Karpas-422 (cell line): Measurements from ENCODE around the gene KIF2C. TPM values are rescaled to one million over a fixed set of nuclear protein-coding genes. Genes with fewer than 3 reads are reported as not detected.

Experiments used
- DNase-seq: peaks from one replicate; pipeline ENCODE4 v3.0.0-alpha.2; 2015
- H2AFZ ChIP-seq: fragments of 200-600 bp; sonication (generic); 2 replicates; pipeline ENCODE4 v1.6.1; 2014; ENCODE audit warnings: antibody characterized with exemption, low read length, mixed read lengths
- H3K27ac ChIP-seq: fragments of 200-600 bp; sonication (generic); 2 replicates; pipeline ENCODE4 v1.5.1; 2014; ENCODE audit warnings: mild to moderate bottlenecking, low read length, moderate library complexity
- H3K27me3 ChIP-seq: fragments of 200-600 bp; sonication (generic); 2 replicates; pipeline ENCODE4 v1.6.1; 2014; ENCODE audit warnings: low read length, mixed read lengths
- H3K36me3 ChIP-seq: fragments of 200-600 bp; sonication (generic); 2 replicates; pipeline ENCODE4 v1.6.1; 2014; ENCODE audit warnings: low read length, mixed read lengths; ENCODE audit not compliant: insufficient read depth
- H3K4me1 ChIP-seq: fragments of 200-600 bp; sonication (generic); 2 replicates; pipeline ENCODE4 v1.6.1; 2014; ENCODE audit warnings: mild to moderate bottlenecking, low read length, mixed read lengths
- H3K4me2 ChIP-seq: fragments of 200-600 bp; sonication (generic); 2 replicates; pipeline ENCODE4 v1.6.1; 2014; ENCODE audit warnings: low read length, low read depth, mild to moderate bottlenecking; ENCODE audit not compliant: poor library complexity, severe bottlenecking
- H3K4me3 ChIP-seq: fragments of 200-600 bp; sonication (generic); 2 replicates; pipeline ENCODE4 v1.5.1; 2014; ENCODE audit warnings: mild to moderate bottlenecking, antibody characterized with exemption, low read length, mixed read lengths
- H3K79me2 ChIP-seq: fragments of 200-600 bp; sonication (generic); 2 replicates; pipeline ENCODE4 v1.6.1; 2014; ENCODE audit warnings: mild to moderate bottlenecking, low read length, mixed read lengths
- H3K9ac ChIP-seq: fragments of 200-600 bp; sonication (generic); 2 replicates; pipeline ENCODE4 v1.6.0; 2014; ENCODE audit warnings: low read length
- H3K9me2 ChIP-seq: fragments of 200-600 bp; sonication (generic), shearing (Covaris generic); replicated peaks from 2 replicates; pipeline ENCODE4 v1.6.0; 2014; ENCODE audit warnings: mild to moderate bottlenecking, low read length, moderate library complexity; ENCODE audit not compliant: insufficient read depth
- H3K9me3 ChIP-seq: fragments of 300-700, 200-600 bp; sonication (generic); 2 replicates; pipeline ENCODE4 v1.6.1; 2014; ENCODE audit warnings: low read length, mixed read lengths
- H4K20me1 ChIP-seq: fragments of 200-600 bp; sonication (generic); 2 replicates; pipeline ENCODE4 v1.6.1; 2014; ENCODE audit warnings: mild to moderate bottlenecking, antibody characterized with exemption, low read length, low read depth; ENCODE audit not compliant: insufficient read depth
- total RNA-seq: library from RNA; depleted of rRNA; stranded (reverse); fragments of >200 nt; shearing (Covaris generic); gene quantifications from 2 replicates; pipeline ENCODE4 v1.2.3, GENCODE V29; 2014; ENCODE audit warnings: low replicate concordance

KIF2C gene
- total RNA-seq, 1 experiment from 2014 or later: 26.7 TPM

DNA sequence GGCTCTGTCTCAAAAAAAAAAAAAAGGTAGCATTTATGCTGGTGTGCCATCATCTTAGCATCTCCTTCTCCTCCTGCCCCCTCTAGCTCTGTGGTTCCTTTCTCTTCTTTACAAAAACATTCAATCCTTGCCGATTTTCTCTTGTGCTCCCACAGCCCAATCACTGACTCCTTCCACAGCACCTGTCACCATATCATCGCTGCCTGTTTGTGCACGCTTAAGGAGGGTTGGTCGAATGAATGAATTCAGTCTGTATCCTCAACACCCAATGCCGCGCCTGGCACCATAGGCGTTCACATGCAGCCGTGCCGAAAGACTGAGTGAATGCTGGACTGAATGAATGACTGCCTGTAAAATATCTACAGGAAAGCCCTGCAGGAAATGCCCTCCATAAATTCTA is 16.6 kb upstream of the KIF2C start:
- Histone ChIP-seq H3K9me3 (no peaks in the 10 kb centered on the region), H3K27me3 (no peaks in the 10 kb centered on the region), H2AFZ (peak overlapping the region; percentile 74), H3K4me1 (peaks cover 48% of the 10 kb centered on the region), H3K27ac (peak overlapping the region; percentile 94), H4K20me1 (no peaks in the 10 kb centered on the region), H3K9ac (peak overlapping the region; percentile 34), H3K36me3 (no peaks in the 10 kb centered on the region), H3K79me2 (no peaks in the 10 kb centered on the region), H3K4me2 (peak overlapping the region; percentile 62), H3K4me3 (peak overlapping the region; percentile 22), H3K9me2 (no peaks in the 10 kb centered on the region)
- no peak for DNase-seq

- H2AFZ ChIP-seq: peak overlapping the region; percentile 74
- H3K9me3 ChIP-seq: no peaks in the 10 kb centered on the region
- peak overlapping the region; percentile 62 for H3K4me2 ChIP-seq
- H3K27ac ChIP-seq: peak overlapping the region; percentile 94
- no peaks in the 10 kb centered on the region for H4K20me1 ChIP-seq
- no peaks in the 10 kb centered on the region for H3K36me3 ChIP-seq
- DNase-seq: peak; percentile 89
- no peaks in the 10 kb centered on the region for H3K9me2 ChIP-seq
- H3K27me3 ChIP-seq: no peaks in the 10 kb centered on the region
- H3K4me1 ChIP-seq: peaks cover 44% of the 10 kb centered on the region
- peak overlapping the region; percentile 34 for H3K9ac ChIP-seq
- H3K79me2 ChIP-seq: no peaks in the 10 kb centered on the region
- peak overlapping the region; percentile 22 for H3K4me3 ChIP-seq
Measured at GRCh38 chr1:44723496-44724295, 15.9 kb upstream of the KIF2C start.

- H2AFZ ChIP-seq: no peak overlapping the region
- no peaks in the 10 kb centered on the region for H3K9me3 ChIP-seq
- H3K36me3 ChIP-seq: no peaks in the 10 kb centered on the region
- no peaks in the 10 kb centered on the region for H3K27me3 ChIP-seq
- no peak overlapping the region for H3K9ac ChIP-seq
- no peak overlapping the region for H3K4me2 ChIP-seq
- H4K20me1 ChIP-seq: no peaks in the 10 kb centered on the region
- no peaks in the 10 kb centered on the region for H3K9me2 ChIP-seq
- peaks cover 43% of the 10 kb centered on the region for H3K4me1 ChIP-seq
- no peak for DNase-seq
- H3K27ac ChIP-seq: no peak overlapping the region
- H3K79me2 ChIP-seq: no peaks in the 10 kb centered on the region
- H3K4me3 ChIP-seq: no peak overlapping the region
Measured at GRCh38 chr1:44724296-44724954, 15.2 kb upstream of the KIF2C start.

DNA sequence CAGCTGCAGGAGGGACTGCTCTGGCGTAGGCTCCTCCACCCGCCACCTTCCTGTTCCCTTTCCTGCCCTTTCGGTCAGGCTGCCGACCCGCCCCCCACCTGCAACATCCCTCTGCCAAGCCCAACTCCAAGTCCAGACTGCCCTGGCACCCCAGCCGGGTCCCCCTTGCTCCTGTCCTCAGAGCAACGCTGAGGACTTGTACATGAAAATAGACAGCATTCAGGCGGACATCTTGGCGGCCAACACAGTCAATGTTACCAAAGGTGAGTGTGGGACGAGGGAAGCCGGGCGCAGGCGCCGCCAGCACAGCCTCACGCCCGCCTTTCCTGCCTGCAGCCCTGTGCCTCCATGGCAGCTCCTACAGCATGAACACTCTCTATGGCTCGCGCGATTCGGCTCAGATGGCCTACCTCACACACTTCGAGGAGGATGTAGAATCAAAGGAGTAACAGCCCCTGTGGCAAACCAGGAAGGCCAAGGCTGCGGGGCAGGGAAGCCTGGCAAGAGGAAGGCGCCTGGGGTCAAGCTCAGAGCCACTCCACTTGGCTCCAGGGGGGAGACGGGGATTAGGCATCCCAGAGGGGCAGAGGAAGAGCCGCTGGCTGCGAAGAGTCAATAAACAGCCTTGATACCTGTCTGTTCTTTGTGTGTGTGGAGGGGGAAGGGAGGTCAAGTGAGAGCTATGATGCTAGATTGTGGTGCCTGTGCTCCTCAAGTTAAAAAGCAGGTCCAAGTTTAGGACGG is 14.5 kb upstream of the KIF2C start:
- Histone ChIP-seq H3K9me3 (no peaks in the 10 kb centered on the region), H3K27ac (no peak overlapping the region), H3K27me3 (no peaks in the 10 kb centered on the region), H3K4me1 (peaks cover 41% of the 10 kb centered on the region), H3K4me2 (no peak overlapping the region), H3K9ac (no peak overlapping the region), H3K79me2 (no peaks in the 10 kb centered on the region), H3K9me2 (no peaks in the 10 kb centered on the region), H2AFZ (no peak overlapping the region), H3K4me3 (no peak overlapping the region), H3K36me3 (no peaks in the 10 kb centered on the region), H4K20me1 (no peaks in the 10 kb centered on the region)
- DNase-seq: no peak

- peak within 1 kb of the TSS; percentile 90 for H2AFZ ChIP-seq
Measured at GRCh38 chr1:44730741-44731512, 8.7 kb upstream of the KIF2C start, which contains the start of gene RNU5D-1. TSS of gene RNU5D-1 (minus strand) at chr1:44731170.

DNA sequence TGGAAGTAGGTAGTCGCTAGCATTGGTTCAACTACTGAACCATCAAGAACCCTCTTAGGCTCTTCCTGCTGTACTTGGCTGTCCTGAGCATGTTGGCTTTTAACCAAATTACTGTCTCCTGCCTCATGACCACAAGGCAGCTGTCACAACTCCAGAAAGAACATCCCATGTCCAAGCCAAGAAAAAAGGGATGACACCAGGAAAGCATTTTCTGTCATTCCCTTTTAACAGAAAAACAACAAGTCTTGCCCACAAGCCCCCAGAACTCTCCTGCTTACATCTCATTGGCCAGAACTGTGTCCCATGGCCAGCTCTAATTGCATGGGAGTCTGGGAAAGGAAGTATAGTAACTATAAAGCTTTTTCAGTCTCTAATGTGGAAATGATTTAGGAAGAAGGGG is 6.3 kb upstream of the KIF2C start:
- Histone ChIP-seq H3K9ac (no peak overlapping the region), H2AFZ (no peak overlapping the region), H3K27me3 (no peaks in the 10 kb centered on the region), H3K36me3 (no peaks in the 10 kb centered on the region), H3K4me3 (no peak overlapping the region), H3K27ac (no peak overlapping the region), H3K4me1 (peaks cover 24% of the 10 kb centered on the region), H3K9me2 (no peaks in the 10 kb centered on the region), H3K79me2 (no peaks in the 10 kb centered on the region), H3K9me3 (no peaks in the 10 kb centered on the region), H3K4me2 (no peak overlapping the region), H4K20me1 (no peaks in the 10 kb centered on the region)
- DNase-seq: no peak

More at GRCh38 chr1:44730741-44731512, 8.7 kb upstream of the KIF2C start, which contains the start of gene RNU5D-1:
- Histone ChIP-seq H3K36me3 (no peaks in the 10 kb centered on the region), H3K4me1 (peaks cover 27% of the 10 kb centered on the region), H3K9me3 (no peaks in the 10 kb centered on the region), H3K9me2 (no peaks in the 10 kb centered on the region), H3K27me3 (no peaks in the 10 kb centered on the region), H3K79me2 (no peaks in the 10 kb centered on the region), H3K4me2 (peak within 1 kb of the TSS; percentile 67), H3K9ac (peak within 1 kb of the TSS; percentile 70), H3K27ac (peak within 1 kb of the TSS; percentile 96), H4K20me1 (no peaks in the 10 kb centered on the region), H3K4me3 (peak within 1 kb of the TSS; percentile 59)
- DNase-seq: peak; percentile 98

- no peak overlapping the region for H2AFZ ChIP-seq
- H3K4me2 ChIP-seq: no peak overlapping the region
- no peaks in the 10 kb centered on the region for H3K27me3 ChIP-seq
- no peak overlapping the region for H3K9ac ChIP-seq
- no peaks in the 10 kb centered on the region for H3K9me2 ChIP-seq
- H3K27ac ChIP-seq: no peak overlapping the region
- no peaks in the 10 kb centered on the region for H3K36me3 ChIP-seq
- H3K4me1 ChIP-seq: peaks cover 24% of the 10 kb centered on the region
- DNase-seq: no peak
- H3K9me3 ChIP-seq: no peaks in the 10 kb centered on the region
- no peaks in the 10 kb centered on the region for H4K20me1 ChIP-seq
- no peak overlapping the region for H3K4me3 ChIP-seq
- no peaks in the 10 kb centered on the region for H3K79me2 ChIP-seq
Measured at GRCh38 chr1:44733784-44734183, 5.9 kb upstream of the KIF2C start.
